HG02973 (cell line): ENCODE measurements around the gene SAMD10.
"Not testable (repeated sequence)": the region's sequence is repeated elsewhere in the genome, so short reads cannot be mapped to it uniquely, and the experiment has no call there.

Experiments used
- ATAC-seq: cut with Tn5 transposase; IDR thresholded peaks from one replicate; pipeline ENCODE4 v1.9.1; 2021; ENCODE audit warnings: moderate library complexity; ENCODE audit not compliant: unreplicated experiment

Gene SAMD10

GRCh38 chr20:64003960-64004725 is 24.7 kb upstream of the SAMD10 start:
- ATAC-seq = no peak

GRCh38 chr20:64001607-64002011 is 22.2 kb upstream of the SAMD10 start:
- ATAC-seq = no peak

GRCh38 chr20:64000906-64001305 is 21.5 kb upstream of the SAMD10 start:
- no peak for ATAC-seq

- no peak for ATAC-seq
Measured at GRCh38 chr20:63982937-63983336, 3.5 kb upstream of the SAMD10 start.

- peak; percentile 60 for ATAC-seq
Measured at GRCh38 chr20:63980806-63981728, 1.6 kb upstream of the SAMD10 start, which contains the start of gene PRPF6. Gene PRPF6 (plus strand): TSS chr20:63981132. CDS start chr20:63981246, 114 bp downstream.

GRCh38 chr20:63980317-63980805 is 919 bp upstream of the SAMD10 start:
- ATAC-seq = peak; percentile 13

- ATAC-seq = no peak
Measured at GRCh38 chr20:63979229-63979556, 249 bp downstream of the SAMD10 start.

GRCh38 chr20:63978319-63979228 is 868 bp downstream of the SAMD10 start:
- no peak for ATAC-seq

GRCh38 chr20:63977739-63978276 is 1.6 kb downstream of the SAMD10 start:
- no peak for ATAC-seq

GRCh38 chr20:63976980-63977738 is 2.3 kb downstream of the SAMD10 start:
- no peak for ATAC-seq

- ATAC-seq = not testable (repeated sequence)
Measured at GRCh38 chr20:63976511-63976910, 2.9 kb downstream of the SAMD10 start.

GRCh38 chr20:63974402-63975200 is 4.8 kb downstream of the SAMD10 start:
- ATAC-seq = no peak

GRCh38 chr20:63973636-63974401 is 5.6 kb downstream of the SAMD10 start:
- ATAC-seq = no peak

GRCh38 chr20:63973160-63973479 is 6.3 kb downstream of the SAMD10 start:
- ATAC-seq = no peak

- no peak for ATAC-seq
Measured at GRCh38 chr20:63972312-63973159, 6.9 kb downstream of the SAMD10 start.

- ATAC-seq = not testable (repeated sequence)
Measured at GRCh38 chr20:63971960-63972311, 7.5 kb downstream of the SAMD10 start.

- no peak for ATAC-seq
Measured at GRCh38 chr20:63970714-63971431, 8.6 kb downstream of the SAMD10 start.
